Left kidney (tissue), 8 donors: Measurements from ENCODE around the gene DNASE1L1. TPM values are rescaled to one million over a fixed set of nuclear protein-coding genes. Genes with fewer than 3 reads are reported as not detected.

ENCODE experiments used
- DNase-seq: peaks from one replicate; pipeline ENCODE4 v3.0.0-alpha.2; 2013
- long read RNA-seq, 8 donors: transcript quantifications; one replicate each; lab custom pipeline, GENCODE V29; 2026
- polyA plus RNA-seq: library from polyadenylated mRNA; unstranded; fragments of 120-200 nt; gene quantifications from one replicate; pipeline ENCODE4 v1.2.1, GENCODE V29; 2013; ENCODE audit not compliant: insufficient read length

The DNASE1L1 gene, protein sequence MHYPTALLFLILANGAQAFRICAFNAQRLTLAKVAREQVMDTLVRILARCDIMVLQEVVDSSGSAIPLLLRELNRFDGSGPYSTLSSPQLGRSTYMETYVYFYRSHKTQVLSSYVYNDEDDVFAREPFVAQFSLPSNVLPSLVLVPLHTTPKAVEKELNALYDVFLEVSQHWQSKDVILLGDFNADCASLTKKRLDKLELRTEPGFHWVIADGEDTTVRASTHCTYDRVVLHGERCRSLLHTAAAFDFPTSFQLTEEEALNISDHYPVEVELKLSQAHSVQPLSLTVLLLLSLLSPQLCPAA
- 13.1 TPM for polyA plus RNA-seq
- long read RNA-seq, donor 1, partial matches to known transcripts: 0 of 5 reads
- long read RNA-seq, donor 1, other reads (novel, unspliced or antisense): 0 of 5 reads
- long read RNA-seq, donor 2, partial matches to known transcripts: 0 of 3 reads
- long read RNA-seq, donor 2, other reads (novel, unspliced or antisense): 0 of 3 reads
- long read RNA-seq, donor 3, partial matches to known transcripts: 0 of 1 reads
- long read RNA-seq, donor 3, other reads (novel, unspliced or antisense): 0 of 1 reads
- long read RNA-seq, donor 4, partial matches to known transcripts: 0 of 1 reads
- long read RNA-seq, donor 4, other reads (novel, unspliced or antisense): 0 of 1 reads
- long read RNA-seq, donor 5: 0 reads
- long read RNA-seq, donor 6, partial matches to known transcripts: 0 of 1 reads
- long read RNA-seq, donor 6, other reads (novel, unspliced or antisense): 0 of 1 reads
- long read RNA-seq, donor 7, partial matches to known transcripts: 0 of 8 reads
- long read RNA-seq, donor 7, other reads (novel, unspliced or antisense): 0 of 8 reads
- long read RNA-seq, donor 8, partial matches to known transcripts: 0 of 4 reads
- long read RNA-seq, donor 8, other reads (novel, unspliced or antisense): 0 of 4 reads

GRCh38 chrX:154409222-154409871, at the start of gene DNASE1L1:
DNASE1L1 (minus strand) TSS chrX:154409254; CDS start chrX:154405568, 3,686 bp downstream.
- no peak for DNase-seq

- no peak for DNase-seq
These were observed 49.3 kb upstream of the DNASE1L1 start, which contains the start of gene PLXNA3 for GRCh38 chrX:154458116-154458953. PLXNA3 (plus strand) TSS chrX:154458281; CDS start chrX:154460184, 1,903 bp downstream.

DNA sequence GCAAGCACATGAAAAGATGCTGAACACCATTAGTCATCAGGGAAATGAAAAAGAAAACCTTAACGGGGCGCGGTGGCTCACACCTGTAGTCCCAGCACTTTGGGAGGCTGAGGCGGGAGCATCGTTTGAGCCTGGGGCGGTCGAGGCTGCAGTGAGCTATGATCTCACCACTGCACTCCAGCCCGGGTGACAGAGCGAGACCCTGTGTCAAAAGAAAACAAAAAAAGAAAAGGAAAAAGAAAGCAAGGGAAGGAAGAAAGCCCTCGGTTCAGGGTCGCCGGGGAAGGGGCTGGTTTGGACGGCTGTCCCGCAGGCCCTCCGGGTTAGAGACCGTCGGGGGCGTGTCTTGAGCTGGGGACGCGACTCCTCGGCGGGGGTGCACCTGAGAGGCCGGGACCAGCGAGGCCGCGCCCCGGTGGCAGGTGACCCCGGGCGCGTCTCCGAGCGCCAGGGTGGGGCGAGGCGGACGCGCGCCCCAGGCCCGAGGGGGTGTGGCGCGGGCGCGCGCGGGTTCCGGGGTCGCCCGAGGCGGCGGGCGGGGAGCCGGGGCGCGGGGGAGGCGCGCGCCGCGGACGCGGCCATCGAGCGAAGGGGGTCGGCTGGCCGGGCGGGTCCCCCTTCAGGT, 48.5 kb upstream of the DNASE1L1 start:
- DNase-seq: no peak

DNA sequence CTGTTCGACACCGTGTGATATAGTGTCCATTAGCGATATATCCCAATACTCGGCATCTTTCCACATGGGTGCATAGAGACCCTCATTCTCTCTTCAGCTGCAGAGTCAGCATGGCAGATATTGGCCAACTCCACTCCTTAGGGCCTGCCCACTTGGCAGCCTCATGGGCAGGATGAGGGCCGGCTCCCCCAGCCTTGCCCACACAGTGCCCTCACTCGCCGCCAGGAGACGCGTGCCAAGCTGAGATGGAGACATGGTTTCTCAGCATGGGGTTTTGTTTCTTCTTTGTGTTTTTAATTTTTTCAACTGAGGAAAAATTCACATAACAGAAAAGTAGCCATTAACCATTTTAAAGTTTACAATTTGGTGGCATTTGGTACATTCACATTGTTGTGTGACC, 43.8 kb upstream of the DNASE1L1 start:
- no peak for DNase-seq

- DNase-seq: no peak
These were observed 41.3 kb upstream of the DNASE1L1 start for GRCh38 chrX:154450312-154450711.

DNA sequence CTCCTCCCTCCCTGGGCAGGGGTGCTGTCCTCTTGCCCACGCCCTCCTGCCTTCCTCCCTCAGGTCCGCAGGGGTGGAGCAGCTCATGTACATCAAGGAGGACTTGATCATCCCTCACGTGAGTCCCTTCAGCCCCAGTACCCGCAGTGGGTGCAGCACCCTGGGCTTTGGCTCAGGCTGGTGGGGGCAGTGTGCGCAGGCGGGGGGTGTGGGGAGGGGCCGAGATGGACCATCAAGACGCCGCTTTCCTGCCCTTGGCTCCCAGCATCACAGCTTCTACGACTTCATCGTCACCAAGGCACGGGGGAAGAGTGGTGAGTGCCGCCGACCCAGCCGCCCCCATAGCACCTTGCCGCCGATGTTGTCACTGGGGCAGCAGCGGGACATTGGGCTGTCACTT, 40.6 kb upstream of the DNASE1L1 start:
- DNase-seq: no peak

DNA sequence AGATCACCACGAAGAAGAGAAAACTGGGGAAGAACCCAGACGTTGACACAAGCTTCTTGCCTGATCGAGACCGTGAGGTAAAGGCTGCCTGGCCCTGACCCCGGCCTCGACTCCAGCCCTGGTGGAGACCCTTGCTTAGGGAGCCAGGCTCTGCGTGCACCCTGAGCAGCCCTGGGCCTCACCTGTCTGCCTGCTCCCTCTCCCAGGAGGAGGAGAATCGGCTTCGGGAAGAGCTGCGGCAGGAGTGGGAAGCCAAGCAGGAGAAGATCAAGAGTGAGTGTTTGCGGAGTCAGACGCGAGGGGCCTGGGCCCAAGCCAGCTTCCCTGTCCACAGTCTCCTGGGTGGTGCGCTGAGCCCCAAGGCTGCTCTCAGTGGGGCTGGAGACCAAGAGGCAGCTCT, 39.4 kb upstream of the DNASE1L1 start:
- no peak for DNase-seq

- DNase-seq: no peak
These were observed 37.4 kb upstream of the DNASE1L1 start for GRCh38 chrX:154446430-154446829.

DNA sequence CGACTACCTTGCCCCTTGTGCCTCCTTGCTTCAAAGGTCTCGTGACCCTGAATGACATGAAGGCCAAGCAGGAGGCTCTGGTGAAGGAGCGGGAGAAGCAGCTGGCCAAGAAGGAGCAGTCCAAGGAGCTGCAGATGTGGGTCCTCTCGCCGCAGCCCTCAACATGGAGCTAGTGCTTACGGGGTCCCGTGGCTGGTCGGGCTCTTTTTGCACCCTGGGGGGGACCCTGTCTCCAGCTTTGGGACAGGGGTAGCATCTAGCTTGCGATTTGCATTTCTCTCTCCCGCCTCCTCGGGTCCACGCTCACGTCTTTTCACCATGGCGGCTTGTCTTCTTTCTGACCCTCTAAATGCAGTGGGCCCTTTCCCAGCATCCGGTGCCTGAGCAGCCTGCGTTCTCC, 36.7 kb upstream of the DNASE1L1 start:
- DNase-seq: no peak

- no peak for DNase-seq
These were observed 35.7 kb upstream of the DNASE1L1 start for GRCh38 chrX:154444755-154445246.

GRCh38 chrX:154443992-154444754, 35.1 kb upstream of the DNASE1L1 start, which contains the start of gene FAM50A:
FAM50A (plus strand) TSS chrX:154444141; CDS start chrX:154444236, 95 bp downstream.
- DNase-seq: no peak

DNA sequence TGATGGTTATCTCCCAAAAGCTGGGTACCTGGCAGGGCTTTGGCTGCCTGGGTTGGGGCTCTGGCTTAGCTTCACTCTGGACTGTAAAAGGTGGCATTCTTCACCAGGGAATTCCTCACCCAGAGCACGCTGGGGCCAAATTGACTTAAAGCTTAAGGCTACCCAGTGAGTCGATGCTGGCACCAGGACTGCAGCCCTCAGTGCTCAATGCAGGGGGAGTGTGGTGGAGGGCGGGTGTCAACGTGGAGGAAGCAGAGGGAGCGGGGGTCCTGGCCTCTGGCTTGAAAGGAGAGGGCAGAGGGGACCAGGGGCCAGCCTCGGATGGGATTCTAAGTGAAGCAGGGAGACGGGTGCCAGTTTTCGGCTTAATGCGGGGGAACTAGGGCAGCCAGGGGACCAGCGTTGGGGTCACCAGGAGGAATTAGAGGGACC, 34.4 kb upstream of the DNASE1L1 start:
- DNase-seq: no peak

GRCh38 chrX:154441984-154442707, 33.1 kb upstream of the DNASE1L1 start:
- no peak for DNase-seq

- DNase-seq: no peak
These were observed 32.5 kb upstream of the DNASE1L1 start for GRCh38 chrX:154441564-154441963.

DNA sequence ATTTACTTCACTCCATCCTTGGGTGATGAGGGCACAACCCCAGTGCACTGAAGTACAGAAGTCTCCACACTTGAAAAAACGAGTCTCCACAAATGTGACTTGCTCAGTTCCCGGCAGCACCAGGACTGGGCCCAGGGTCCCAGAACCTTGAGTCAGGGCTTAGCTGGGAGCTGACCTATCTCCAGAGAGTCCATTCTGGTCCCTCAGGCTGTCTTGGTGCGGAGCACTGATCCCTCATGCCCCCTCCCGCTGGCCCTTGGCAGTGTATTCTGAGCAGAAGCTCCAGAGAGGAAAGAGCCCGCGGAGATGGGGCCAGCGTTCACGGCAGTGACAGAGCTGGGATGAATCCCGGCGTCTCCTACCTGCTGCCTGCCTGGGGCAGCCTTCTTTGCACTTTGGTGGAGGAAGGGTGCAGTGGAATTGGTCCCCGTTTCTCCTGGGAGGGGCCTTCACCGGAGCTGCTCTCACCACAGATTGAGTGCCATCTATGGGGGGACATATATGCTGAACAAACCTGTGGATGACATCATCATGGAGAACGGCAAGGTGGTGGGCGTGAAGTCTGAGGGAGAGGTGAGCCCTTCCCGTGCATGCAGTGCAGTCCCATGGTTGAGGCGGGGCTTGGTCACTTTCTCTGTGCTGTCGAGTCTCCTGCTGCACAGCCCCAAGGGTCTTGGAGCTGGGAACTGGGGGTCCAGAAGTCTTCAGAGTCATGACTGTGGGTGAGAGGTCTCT, 31.7 kb upstream of the DNASE1L1 start:
- no peak for DNase-seq

DNA sequence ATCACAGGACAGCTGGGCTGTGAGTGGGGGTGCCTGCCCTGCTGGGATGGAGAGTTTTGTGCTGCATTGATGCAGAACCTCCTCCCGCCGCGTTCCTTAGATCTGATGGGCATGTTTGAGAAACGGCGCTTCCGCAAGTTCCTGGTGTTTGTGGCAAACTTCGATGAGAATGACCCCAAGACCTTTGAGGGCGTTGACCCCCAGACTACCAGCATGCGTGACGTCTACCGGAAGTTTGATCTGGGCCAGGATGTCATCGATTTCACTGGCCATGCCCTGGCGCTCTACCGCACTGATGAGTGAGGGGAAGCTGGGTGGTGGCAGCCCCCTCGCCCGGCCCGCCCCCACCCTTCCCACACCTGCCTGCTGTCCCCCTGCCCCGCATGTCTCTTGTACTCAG, 30.8 kb upstream of the DNASE1L1 start:
- DNase-seq: no peak

- no peak for DNase-seq
These were observed 29.2 kb upstream of the DNASE1L1 start for GRCh38 chrX:154437971-154438893.
